Gastrocnemius medialis (tissue), 4 donors: Measurements from ENCODE around the gene OXCT1.

ENCODE experiments used
- CTCF ChIP-seq, 5 experiments: fragments of 450-650 bp in 3 of 5; fragments of 200-600 bp in 2 of 5; sonication (generic) in 2 of 5; IDR thresholded peaks in 4 of 5; conservative IDR thresholded peaks in 1 of 5; 1 replicate in 4 of 5; 2 replicates in 1 of 5; pipeline ENCODE4 v1.5.1; 2016 to 2019; ENCODE audit warnings: antibody characterized with exemption in 5 of 5, mild to moderate bottlenecking in 3 of 5, moderate library complexity in 3 of 5
- POLR2A ChIP-seq, 2 donors: fragments of 450-650 bp; IDR thresholded peaks; one replicate each; pipeline ENCODE4 v1.6.1; 2017; ENCODE audit warnings: antibody characterized with exemption in 2 of 2, mild to moderate bottlenecking in 2 of 2, moderate library complexity in 2 of 2

- TF ChIP-seq POLR2A (IDR thresholded peaks at IDR 0.05) = no peak
- no peak for TF ChIP-seq CTCF (IDR thresholded peaks at IDR 0.05 in 4 of 5, conservative IDR thresholded peaks at IDR 0.05 in 1 of 5)
Measured at GRCh38 chr5:41857989-41858388, 12.2 kb downstream of the OXCT1 start.
